ENCODE data around the gene BCL7A.
"Not testable (repeated sequence)": the region's sequence is repeated elsewhere in the genome, so short reads cannot be mapped to it uniquely, and the experiment has no call there.

BCL7A gene

DNA sequence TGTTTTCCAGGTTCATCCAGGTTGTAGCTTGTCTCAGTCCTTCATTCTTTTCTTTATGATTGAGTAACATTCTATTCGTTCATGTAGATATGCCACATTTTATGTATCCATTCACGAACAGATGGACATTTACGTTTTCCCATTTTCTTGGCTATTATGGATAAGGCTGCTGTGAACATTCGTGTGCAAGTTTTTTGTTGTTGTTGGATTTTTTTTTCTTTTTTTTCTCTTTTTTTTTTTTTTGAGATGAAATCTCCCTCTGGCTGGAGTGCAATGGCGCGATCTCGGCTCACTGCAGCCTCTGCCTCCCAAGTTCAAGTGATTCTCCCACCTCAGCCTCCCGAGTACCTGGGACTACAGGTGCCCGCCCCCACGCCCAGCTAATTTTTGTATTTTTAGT is 33.2 kb upstream of the BCL7A start:
- H3K4me1 ChIP-seq (ENCODE audit: control insufficient read depth, insufficient read depth, low read length); H3K36me3 ChIP-seq (ENCODE audit: control insufficient read depth, insufficient read depth, low read length); H3K9me3 ChIP-seq (ENCODE audit: control insufficient read depth, insufficient read depth, low read depth, low read length); H3K4me3 ChIP-seq (ENCODE audit: low read depth, low read length); H3K9ac ChIP-seq (ENCODE audit: low read length); H3K27me3 ChIP-seq (ENCODE audit: control insufficient read depth, insufficient read depth, low read length); H3K27ac ChIP-seq (ENCODE audit: low read depth, low read length): not testable (repeated sequence)

DNA sequence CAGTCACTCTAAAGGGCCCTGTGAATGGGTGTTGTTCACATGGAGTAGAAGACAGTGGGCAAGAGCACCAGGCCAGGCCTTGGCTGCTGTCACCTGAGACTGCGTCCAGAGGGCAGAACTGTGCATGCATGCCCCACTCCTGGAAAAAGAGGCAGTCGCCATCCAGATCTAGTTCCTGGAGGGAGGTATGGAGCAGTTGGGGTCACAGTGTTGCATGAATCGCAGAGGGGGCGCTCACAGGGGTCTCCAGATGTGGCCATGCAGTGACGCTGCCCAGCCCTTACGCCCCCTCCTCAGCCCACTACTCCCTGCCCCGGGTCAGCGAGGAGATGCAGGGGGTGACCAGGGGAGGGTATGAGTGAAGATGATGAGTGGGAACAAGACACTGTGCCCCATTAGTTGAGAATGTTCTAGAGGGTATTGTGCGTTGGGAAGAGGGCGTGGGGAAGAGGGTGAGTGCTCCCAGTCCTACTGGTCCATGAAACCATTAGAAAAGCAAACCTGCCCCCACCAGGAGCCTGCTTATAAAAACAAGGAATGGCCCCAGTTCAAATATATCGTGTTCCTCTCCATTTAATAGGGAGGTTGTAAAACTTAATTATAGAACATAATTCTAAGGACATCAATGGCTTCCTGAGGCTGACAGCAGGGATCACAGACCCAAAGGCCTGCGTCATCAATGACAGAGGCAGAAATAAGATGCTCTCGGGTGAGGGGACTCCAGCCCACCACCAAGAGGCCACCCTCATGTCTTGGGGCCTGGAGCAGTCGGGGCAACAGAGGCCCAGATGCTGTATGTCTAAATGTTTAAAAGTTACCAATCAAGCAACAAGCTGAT is 32.2 kb upstream of the BCL7A start:
- Histone ChIP-seq H3K27me3 (ENCODE audit: control insufficient read depth, insufficient read depth, low read length) (no peaks in the 10 kb centered on the region), H3K36me3 (ENCODE audit: control insufficient read depth, insufficient read depth, low read length) (no peaks in the 10 kb centered on the region), H3K27ac (ENCODE audit: low read depth, low read length) (no peak overlapping the region), H3K9ac (ENCODE audit: low read length) (no peak overlapping the region), H3K9me3 (ENCODE audit: control insufficient read depth, insufficient read depth, low read depth, low read length) (peaks cover 9% of the 10 kb centered on the region; the same call in 1 of the 2 replicates), H3K4me1 (ENCODE audit: control insufficient read depth, insufficient read depth, low read length) (no peaks in the 10 kb centered on the region), H3K4me3 (ENCODE audit: low read depth, low read length) (no peak overlapping the region)

DNA sequence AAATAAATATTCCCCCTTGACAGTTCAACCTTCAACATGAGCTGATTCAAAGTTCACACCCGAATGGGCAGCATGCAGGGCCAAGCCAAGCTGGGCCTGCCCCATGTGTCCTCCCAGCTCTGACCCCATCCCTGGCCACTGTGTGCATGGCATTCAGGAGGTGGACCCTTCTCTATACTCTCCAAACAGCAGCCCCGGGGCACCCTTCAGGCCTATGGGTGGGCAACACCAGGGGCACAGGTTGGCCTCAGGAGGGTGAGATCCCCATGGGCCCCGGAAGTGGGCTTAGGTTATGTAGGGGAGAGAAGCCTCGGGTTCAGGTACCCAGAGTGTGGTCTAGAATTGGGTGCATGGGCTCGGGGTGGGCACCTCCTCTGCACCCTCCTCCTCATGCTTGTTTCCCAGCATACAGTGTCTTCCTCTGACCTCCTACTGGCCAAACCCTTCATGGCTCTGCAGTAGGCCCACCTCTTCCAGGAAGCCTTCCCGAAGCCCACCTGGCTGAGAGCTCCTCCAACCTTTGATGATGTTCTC is 31.5 kb upstream of the BCL7A start:
- peaks cover 9% of the 10 kb centered on the region; the same call in 1 of the 2 replicates for H3K9me3 ChIP-seq (ENCODE audit: control insufficient read depth, insufficient read depth, low read depth, low read length)
- no peaks in the 10 kb centered on the region for H3K4me1 ChIP-seq (ENCODE audit: control insufficient read depth, insufficient read depth, low read length)
- no peaks in the 10 kb centered on the region for H3K36me3 ChIP-seq (ENCODE audit: control insufficient read depth, insufficient read depth, low read length)
- no peak overlapping the region for H3K27ac ChIP-seq (ENCODE audit: low read depth, low read length)
- no peak overlapping the region for H3K9ac ChIP-seq (ENCODE audit: low read length)
- no peaks in the 10 kb centered on the region for H3K27me3 ChIP-seq (ENCODE audit: control insufficient read depth, insufficient read depth, low read length)
- H3K4me3 ChIP-seq (ENCODE audit: low read depth, low read length): no peak overlapping the region

DNA sequence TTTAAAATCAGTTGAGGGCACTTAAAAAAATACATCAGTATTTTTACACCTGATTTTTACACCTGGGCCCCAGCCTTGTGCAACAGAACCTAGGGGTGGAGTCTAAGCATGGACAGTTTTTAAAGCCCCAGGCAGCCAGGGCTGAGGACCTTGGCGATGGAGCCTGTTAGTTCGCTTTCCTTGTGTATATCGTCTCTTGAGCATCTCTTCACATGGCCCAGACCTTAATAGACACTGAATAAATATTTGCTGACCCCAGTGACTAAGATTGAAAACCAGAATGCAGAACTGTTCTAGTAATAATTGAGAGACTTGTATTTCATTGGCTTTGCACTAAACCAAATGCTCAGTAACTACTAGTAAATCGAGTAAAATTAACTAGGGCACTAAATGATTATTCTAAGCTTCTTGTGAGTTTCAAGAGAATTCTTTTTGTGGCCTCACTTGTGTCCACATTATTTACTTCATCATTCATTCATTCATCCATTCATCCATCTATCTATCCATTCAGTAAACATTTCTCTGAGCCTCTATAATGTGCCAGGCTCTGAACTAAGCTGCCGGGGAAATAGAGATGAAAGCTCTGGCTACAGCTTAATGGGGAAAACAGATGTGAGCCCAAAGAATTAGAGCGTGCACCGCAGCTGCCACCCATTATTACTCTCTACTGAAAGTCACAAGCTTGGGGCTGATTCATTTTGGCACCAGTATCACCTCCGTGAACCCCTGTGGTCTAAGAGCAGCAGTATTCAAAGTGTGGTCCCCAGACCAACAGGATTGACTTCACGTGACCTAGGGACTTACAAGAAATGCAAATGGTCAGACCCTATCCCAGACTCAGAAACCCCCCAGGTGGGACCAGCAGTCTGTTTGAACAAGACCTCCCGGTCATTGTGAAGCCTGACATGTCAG is 30.7 kb upstream of the BCL7A start:
- no peaks in the 10 kb centered on the region for H3K36me3 ChIP-seq (ENCODE audit: control insufficient read depth, insufficient read depth, low read length)
- no peak overlapping the region for H3K27ac ChIP-seq (ENCODE audit: low read depth, low read length)
- no peaks in the 10 kb centered on the region for H3K27me3 ChIP-seq (ENCODE audit: control insufficient read depth, insufficient read depth, low read length)
- H3K9ac ChIP-seq (ENCODE audit: low read length): no peak overlapping the region
- H3K4me3 ChIP-seq (ENCODE audit: low read depth, low read length): no peak overlapping the region
- H3K9me3 ChIP-seq (ENCODE audit: control insufficient read depth, insufficient read depth, low read depth, low read length): peaks cover 9% of the 10 kb centered on the region; the same call in 1 of the 2 replicates
- no peaks in the 10 kb centered on the region for H3K4me1 ChIP-seq (ENCODE audit: control insufficient read depth, insufficient read depth, low read length)

DNA sequence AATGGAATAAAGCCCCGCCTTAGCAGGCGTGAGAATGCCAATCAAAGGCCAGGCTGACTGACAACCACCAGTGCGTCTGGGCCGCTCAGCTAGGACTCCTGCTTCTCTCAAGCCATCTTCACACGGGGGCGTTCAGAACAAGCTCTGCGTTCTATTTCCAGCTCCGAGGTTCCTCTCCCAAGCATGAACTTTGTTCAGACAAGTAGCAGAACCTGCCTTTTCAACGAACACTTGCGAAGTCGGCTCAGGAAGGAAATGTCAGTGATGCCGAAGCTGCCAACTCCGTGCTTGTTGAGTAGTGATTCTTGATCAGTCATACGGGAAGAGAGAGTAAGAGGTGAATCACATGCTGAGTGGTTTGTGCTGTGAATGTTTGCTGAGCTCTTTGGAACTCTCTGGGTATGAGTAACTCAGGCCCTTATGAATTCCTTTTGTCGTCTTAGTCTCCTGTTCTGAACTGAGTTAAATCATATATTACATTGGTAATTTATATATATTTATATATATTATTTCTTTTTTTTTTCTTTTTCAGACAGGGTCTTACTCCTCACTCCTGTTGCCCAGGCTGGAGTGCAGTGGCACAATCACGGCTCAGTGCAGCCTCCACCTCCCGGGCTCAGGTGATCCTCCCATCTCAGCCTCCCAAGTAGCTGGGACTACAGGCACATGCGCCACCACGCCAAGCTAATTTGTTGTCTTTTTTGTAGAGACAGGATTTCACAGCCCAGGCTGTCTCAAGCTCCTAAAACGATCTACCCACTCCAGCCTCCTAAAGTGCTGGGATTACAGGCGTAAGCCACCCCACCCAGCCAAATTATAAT is 29.4 kb upstream of the BCL7A start:
- no peaks in the 10 kb centered on the region for H3K4me1 ChIP-seq (ENCODE audit: control insufficient read depth, insufficient read depth, low read length)
- no peaks in the 10 kb centered on the region for H3K36me3 ChIP-seq (ENCODE audit: control insufficient read depth, insufficient read depth, low read length)
- H3K27me3 ChIP-seq (ENCODE audit: control insufficient read depth, insufficient read depth, low read length): no peaks in the 10 kb centered on the region
- H3K4me3 ChIP-seq (ENCODE audit: low read depth, low read length): no peak overlapping the region
- peaks cover 9% of the 10 kb centered on the region; the same call in 1 of the 2 replicates for H3K9me3 ChIP-seq (ENCODE audit: control insufficient read depth, insufficient read depth, low read depth, low read length)
- H3K9ac ChIP-seq (ENCODE audit: low read length): no peak overlapping the region
- no peak overlapping the region for H3K27ac ChIP-seq (ENCODE audit: low read depth, low read length)

DNA sequence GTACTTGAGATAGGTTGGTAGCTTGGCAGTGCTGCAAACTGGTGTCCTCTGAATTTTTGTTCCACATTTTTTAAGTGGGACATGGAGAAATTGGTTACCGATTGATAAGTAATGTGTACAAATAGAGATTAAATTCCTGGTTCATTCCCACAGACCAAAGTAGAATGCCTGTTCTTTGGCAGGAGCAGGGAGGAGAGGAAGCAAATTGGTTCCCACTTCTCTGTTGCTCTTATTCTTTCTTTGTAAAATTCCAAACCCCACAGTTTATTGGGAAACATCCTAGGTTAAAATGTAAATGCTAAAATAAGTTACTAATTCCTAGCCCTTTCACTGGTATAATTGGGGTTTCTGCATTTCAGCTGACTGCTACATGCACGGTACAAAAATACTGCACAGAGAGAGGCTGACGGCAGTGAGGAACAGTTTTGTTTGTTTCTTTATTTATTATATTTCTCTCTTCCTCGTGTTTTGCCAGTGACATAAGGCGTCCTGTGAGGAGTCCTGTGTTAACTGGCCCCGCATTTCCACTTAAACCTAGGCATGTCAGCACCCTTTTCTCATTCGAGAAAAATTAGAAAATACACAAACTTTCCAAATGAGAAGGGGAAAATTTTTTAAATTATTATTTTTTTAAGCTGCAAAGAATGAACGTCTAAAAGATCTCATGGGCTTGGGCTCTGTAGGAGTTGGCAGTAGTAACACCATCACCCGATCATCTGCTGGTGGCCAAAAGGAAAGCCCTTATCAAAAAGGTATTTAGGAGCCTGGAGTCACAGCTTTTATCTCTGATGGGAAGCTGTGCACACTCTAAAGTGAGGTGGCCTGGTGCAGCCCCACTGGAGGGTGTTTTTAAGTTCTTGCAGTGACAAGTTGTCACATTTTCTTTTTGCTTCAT is 25.4 kb upstream of the BCL7A start:
- H3K9me3 ChIP-seq (ENCODE audit: control insufficient read depth, insufficient read depth, low read depth, low read length): peaks cover 15% of the 10 kb centered on the region; the same call in 1 of the 2 replicates
- no peaks in the 10 kb centered on the region for H3K36me3 ChIP-seq (ENCODE audit: control insufficient read depth, insufficient read depth, low read length)
- H3K27me3 ChIP-seq (ENCODE audit: control insufficient read depth, insufficient read depth, low read length): no peaks in the 10 kb centered on the region
- H3K27ac ChIP-seq (ENCODE audit: low read depth, low read length): no peak overlapping the region
- H3K4me3 ChIP-seq (ENCODE audit: low read depth, low read length): no peak overlapping the region
- no peak overlapping the region for H3K9ac ChIP-seq (ENCODE audit: low read length)
- no peaks in the 10 kb centered on the region for H3K4me1 ChIP-seq (ENCODE audit: control insufficient read depth, insufficient read depth, low read length)

DNA sequence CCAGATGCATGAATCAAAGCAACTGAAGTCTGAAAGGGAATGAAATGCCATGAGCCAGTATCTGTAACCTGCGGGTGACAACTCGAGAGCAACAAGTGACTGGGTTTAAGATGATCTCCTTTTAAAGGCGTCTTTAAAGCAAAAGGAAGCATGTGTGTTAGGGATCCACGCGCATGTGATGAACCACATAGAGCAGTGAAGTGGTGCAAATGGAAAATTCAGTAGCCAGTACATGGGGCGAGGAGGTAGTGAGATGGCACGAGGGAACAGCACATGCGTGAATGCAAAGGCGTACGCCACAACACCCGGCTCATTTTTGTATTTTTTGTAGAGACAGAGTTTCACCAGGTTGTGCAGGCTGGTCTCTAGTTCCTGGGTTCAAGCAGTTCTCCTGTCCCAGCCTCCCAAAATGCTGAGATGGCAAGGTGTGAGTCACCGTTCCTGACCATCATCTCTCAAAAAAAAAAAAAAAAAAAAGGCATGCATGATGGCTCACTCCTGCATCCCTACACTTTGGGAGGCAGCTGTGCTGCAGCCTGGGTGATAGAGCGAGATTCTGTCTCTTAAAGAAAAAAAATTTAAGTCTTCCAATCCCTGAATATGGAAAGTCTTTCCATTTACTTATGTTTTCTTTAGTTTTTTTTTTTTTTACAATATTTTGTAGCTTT is 24.6 kb upstream of the BCL7A start:
- Histone ChIP-seq H3K4me1 (ENCODE audit: control insufficient read depth, insufficient read depth, low read length) (no peaks in the 10 kb centered on the region), H3K27me3 (ENCODE audit: control insufficient read depth, insufficient read depth, low read length) (no peaks in the 10 kb centered on the region), H3K27ac (ENCODE audit: low read depth, low read length) (no peak overlapping the region), H3K9ac (ENCODE audit: low read length) (no peak overlapping the region), H3K9me3 (ENCODE audit: control insufficient read depth, insufficient read depth, low read depth, low read length) (peaks cover 11% of the 10 kb centered on the region; the same call in 1 of the 2 replicates), H3K4me3 (ENCODE audit: low read depth, low read length) (no peak overlapping the region), H3K36me3 (ENCODE audit: control insufficient read depth, insufficient read depth, low read length) (no peaks in the 10 kb centered on the region)

DNA sequence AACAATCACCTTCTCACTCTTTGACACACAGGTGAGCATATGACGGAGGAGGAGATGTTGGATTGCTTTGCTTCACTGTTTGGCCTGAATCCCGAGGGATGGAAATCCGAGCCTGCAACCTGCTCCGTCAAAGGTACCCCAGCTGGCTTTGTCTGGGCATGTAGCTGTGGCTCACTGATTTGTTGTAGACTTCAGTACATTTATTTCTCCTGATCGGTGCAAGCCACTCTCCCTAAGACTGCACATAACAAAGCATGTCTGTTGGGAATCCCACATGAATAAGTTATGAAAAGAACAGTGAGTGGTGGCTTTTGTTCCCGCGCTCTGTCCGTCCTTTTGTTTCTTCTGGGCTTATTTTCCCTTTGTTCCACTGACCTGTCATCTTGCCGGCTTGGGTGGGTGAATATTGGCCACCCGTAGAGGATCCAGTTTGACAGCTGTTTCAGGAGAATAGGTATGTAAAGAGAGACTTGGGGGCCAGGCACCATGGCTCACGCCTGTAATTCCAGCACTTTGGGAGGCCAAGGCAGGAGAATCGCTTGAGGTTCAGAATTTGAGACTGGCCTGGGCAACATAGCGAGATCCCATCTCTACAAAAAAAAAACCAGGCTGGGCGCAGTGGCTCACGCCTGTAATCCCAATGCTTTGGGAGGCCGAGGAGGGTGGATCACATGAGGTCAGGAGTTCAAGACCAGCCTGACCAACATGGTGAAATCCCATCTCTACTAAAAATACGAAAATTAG is 20.0 kb upstream of the BCL7A start:
- no peak overlapping the region for H3K27ac ChIP-seq (ENCODE audit: low read depth, low read length)
- H3K4me1 ChIP-seq (ENCODE audit: control insufficient read depth, insufficient read depth, low read length): no peaks in the 10 kb centered on the region
- H3K9ac ChIP-seq (ENCODE audit: low read length): no peak overlapping the region
- no peak overlapping the region for H3K4me3 ChIP-seq (ENCODE audit: low read depth, low read length)
- peaks cover 5% of the 10 kb centered on the region; the same call in 1 of the 2 replicates for H3K9me3 ChIP-seq (ENCODE audit: control insufficient read depth, insufficient read depth, low read depth, low read length)
- H3K27me3 ChIP-seq (ENCODE audit: control insufficient read depth, insufficient read depth, low read length): no peaks in the 10 kb centered on the region
- no peaks in the 10 kb centered on the region for H3K36me3 ChIP-seq (ENCODE audit: control insufficient read depth, insufficient read depth, low read length)
